Measurements from ENCODE around the gene NT5E. TPM values are rescaled to one million over a fixed set of nuclear protein-coding genes. Genes with fewer than 3 reads are reported as not detected.
"Not testable (repeated sequence)": the region's sequence is repeated elsewhere in the genome, so short reads cannot be mapped to it uniquely, and the experiment has no call there.

Gene NT5E
- total RNA-seq, 1 donor from 2014 or later, result not detected

DNA sequence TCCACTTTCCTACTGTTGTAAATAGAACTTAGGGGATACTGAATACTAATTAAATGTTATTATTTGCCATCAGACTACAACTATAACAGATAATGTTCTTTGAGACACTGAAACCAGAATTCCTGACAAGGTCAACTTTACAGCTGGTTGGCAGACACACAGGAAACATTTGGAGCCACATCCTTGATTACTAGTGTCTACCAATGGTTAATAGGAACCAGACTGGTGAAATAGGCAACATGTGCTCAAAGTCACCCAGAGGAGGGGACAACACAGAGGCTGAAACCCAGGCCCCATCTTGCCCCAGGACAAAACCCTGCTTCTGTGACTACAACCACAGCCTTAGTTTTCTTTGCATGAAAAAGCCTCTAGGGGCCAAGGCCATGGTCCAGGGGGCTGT lies 47.8 kb upstream of the NT5E start:
- no peaks in the 10 kb centered on the region for H3K27me3 ChIP-seq
- TF ChIP-seq EZH2 (IDR thresholded peaks at IDR 0.05) (no peak), EZH2phosphoT487 (IDR thresholded peaks at IDR 0.05) (no peak)
- TF ChIP-seq, protein P1, sequence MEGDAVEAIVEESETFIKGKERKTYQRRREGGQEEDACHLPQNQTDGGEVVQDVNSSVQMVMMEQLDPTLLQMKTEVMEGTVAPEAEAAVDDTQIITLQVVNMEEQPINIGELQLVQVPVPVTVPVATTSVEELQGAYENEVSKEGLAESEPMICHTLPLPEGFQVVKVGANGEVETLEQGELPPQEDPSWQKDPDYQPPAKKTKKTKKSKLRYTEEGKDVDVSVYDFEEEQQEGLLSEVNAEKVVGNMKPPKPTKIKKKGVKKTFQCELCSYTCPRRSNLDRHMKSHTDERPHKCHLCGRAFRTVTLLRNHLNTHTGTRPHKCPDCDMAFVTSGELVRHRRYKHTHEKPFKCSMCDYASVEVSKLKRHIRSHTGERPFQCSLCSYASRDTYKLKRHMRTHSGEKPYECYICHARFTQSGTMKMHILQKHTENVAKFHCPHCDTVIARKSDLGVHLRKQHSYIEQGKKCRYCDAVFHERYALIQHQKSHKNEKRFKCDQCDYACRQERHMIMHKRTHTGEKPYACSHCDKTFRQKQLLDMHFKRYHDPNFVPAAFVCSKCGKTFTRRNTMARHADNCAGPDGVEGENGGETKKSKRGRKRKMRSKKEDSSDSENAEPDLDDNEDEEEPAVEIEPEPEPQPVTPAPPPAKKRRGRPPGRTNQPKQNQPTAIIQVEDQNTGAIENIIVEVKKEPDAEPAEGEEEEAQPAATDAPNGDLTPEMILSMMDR (IDR thresholded peaks at IDR 0.05), result no peak
- Mint-ChIP-seq H3K9me3 (peaks cover 8% of the 10 kb centered on the region), H3K27me3 (ENCODE audit: insufficient read depth, low read depth) (peaks cover 2% of the 10 kb centered on the region), H3K4me3 (no peak overlapping the region), H3K36me3 (no peaks in the 10 kb centered on the region), H3K27ac (no peak overlapping the region), H3K4me1 (peaks cover 13% of the 10 kb centered on the region)
- DNase-seq (ENCODE audit: low spot score), result no peak
- H3K4me2 ChIP-seq, result no peak overlapping the region
- H4K20me1 ChIP-seq (ENCODE audit: low read depth), result no peaks in the 10 kb centered on the region
- no peak overlapping the region for H3K4me3 ChIP-seq
- no peaks in the 10 kb centered on the region for H3K36me3 ChIP-seq
- H3F3A ChIP-seq (ENCODE audit: low read depth), result no peaks in the 10 kb centered on the region
- no peak overlapping the region for H3K27ac ChIP-seq
- H3K9ac ChIP-seq, result no peak overlapping the region
- H2AFZ ChIP-seq (replicated peaks), result no peak overlapping the region
- H3K4me1 ChIP-seq, result peaks cover 8% of the 10 kb centered on the region
- peaks cover 6% of the 10 kb centered on the region for H3K9me3 ChIP-seq (ENCODE audit: low read depth)
- no peaks in the 10 kb centered on the region for H3K79me2 ChIP-seq (ENCODE audit: low read depth)

GRCh38 chr6:85402922-85403321 lies 47.0 kb upstream of the NT5E start:
- Histone ChIP-seq H3K9me3 (ENCODE audit: low read depth) (no peaks in the 10 kb centered on the region), H4K20me1 (ENCODE audit: low read depth) (no peaks in the 10 kb centered on the region), H3F3A (ENCODE audit: low read depth) (no peaks in the 10 kb centered on the region), H3K27me3 (no peaks in the 10 kb centered on the region), H3K4me2 (no peak overlapping the region), H3K36me3 (no peaks in the 10 kb centered on the region), H3K9ac (no peak overlapping the region), H2AFZ (replicated peaks) (no peak overlapping the region), H3K4me3 (no peak overlapping the region), H3K4me1 (peaks cover 8% of the 10 kb centered on the region), H3K27ac (no peak overlapping the region), H3K79me2 (ENCODE audit: low read depth) (no peaks in the 10 kb centered on the region)
- Mint-ChIP-seq H3K27ac (no peak overlapping the region), H3K4me3 (no peak overlapping the region), H3K36me3 (no peaks in the 10 kb centered on the region), H3K27me3 (ENCODE audit: insufficient read depth, low read depth) (peaks cover 3% of the 10 kb centered on the region), H3K9me3 (no peaks in the 10 kb centered on the region), H3K4me1 (peaks cover 13% of the 10 kb centered on the region)
- TF ChIP-seq EZH2 (IDR thresholded peaks at IDR 0.05) (no peak), EZH2phosphoT487 (IDR thresholded peaks at IDR 0.05) (no peak)
- TF ChIP-seq, protein P1 (IDR thresholded peaks at IDR 0.05), result no peak
- no peak for DNase-seq (ENCODE audit: low spot score)

DNA sequence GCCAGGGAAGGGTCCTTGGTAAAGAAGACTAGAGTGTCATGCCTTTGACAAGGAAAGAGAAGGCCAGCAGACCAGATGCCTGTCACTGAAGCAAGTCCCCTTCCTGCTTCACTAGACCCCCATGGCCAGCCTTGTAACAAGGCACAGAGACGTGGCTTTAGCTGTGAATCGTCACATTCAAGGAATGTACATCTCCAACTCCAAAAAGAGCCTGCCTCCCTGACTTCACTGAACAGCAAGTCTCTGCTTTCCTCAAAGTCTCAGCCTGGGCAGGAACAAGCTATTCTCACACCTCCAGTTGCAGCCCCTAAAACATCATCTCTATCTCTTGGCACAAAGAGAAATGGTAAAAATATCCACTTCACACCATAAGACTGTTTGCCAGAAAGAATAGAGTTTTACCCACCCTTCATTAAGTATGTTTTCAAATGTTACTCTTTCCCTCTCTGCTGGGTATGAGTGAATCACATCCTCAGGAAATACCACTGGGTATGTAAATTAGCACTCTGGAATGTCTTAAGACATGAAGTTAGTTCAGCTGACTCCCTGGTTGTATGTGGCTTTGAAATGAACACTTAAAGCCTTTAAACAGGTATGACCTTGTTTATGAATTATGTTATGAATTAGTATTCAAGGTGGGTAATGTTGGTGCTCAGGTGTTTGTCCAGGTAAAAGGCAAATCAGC lies 46.4 kb upstream of the NT5E start:
- no peaks in the 10 kb centered on the region for H3K79me2 ChIP-seq (ENCODE audit: low read depth)
- H3K27me3 Mint-ChIP-seq (ENCODE audit: insufficient read depth, low read depth), result peaks cover 3% of the 10 kb centered on the region
- no peaks in the 10 kb centered on the region for H4K20me1 ChIP-seq (ENCODE audit: low read depth)
- H3K4me1 Mint-ChIP-seq, result peaks cover 13% of the 10 kb centered on the region
- no peak overlapping the region for H3K4me3 ChIP-seq
- no peaks in the 10 kb centered on the region for H3K36me3 ChIP-seq
- H3K9me3 ChIP-seq (ENCODE audit: low read depth), result no peaks in the 10 kb centered on the region
- DNase-seq (ENCODE audit: low spot score), result no peak
- H3K27ac ChIP-seq, result no peak overlapping the region
- H3K4me2 ChIP-seq, result no peak overlapping the region
- H3K36me3 Mint-ChIP-seq, result no peaks in the 10 kb centered on the region
- no peaks in the 10 kb centered on the region for H3K9me3 Mint-ChIP-seq
- no peak overlapping the region for H2AFZ ChIP-seq (replicated peaks)
- TF ChIP-seq, protein P1 (IDR thresholded peaks at IDR 0.05), result no peak
- TF ChIP-seq EZH2 (IDR thresholded peaks at IDR 0.05), result no peak
- TF ChIP-seq EZH2phosphoT487 (IDR thresholded peaks at IDR 0.05), result no peak
- H3K9ac ChIP-seq, result no peak overlapping the region
- H3K4me3 Mint-ChIP-seq, result no peak overlapping the region
- no peak overlapping the region for H3K27ac Mint-ChIP-seq
- peaks cover 8% of the 10 kb centered on the region for H3K4me1 ChIP-seq
- H3F3A ChIP-seq (ENCODE audit: low read depth), result no peaks in the 10 kb centered on the region
- no peaks in the 10 kb centered on the region for H3K27me3 ChIP-seq

GRCh38 chr6:85404016-85404563 lies 45.8 kb upstream of the NT5E start:
- H3K9me3 ChIP-seq (ENCODE audit: low read depth); H3K9ac ChIP-seq; H3K27ac Mint-ChIP-seq: not testable (repeated sequence)

More at GRCh38 chr6:85404016-85404563, 45.8 kb upstream of the NT5E start:
- not testable (repeated sequence) for H3K4me1 ChIP-seq; H3K27me3 ChIP-seq; H3K9me3 Mint-ChIP-seq; H3K4me2 ChIP-seq; H3K79me2 ChIP-seq (ENCODE audit: low read depth); H4K20me1 ChIP-seq (ENCODE audit: low read depth); H3K36me3 Mint-ChIP-seq; H2AFZ ChIP-seq (replicated peaks); H3K4me3 Mint-ChIP-seq; H3K36me3 ChIP-seq; DNase-seq (ENCODE audit: low spot score); H3K4me3 ChIP-seq; H3K27ac ChIP-seq; H3F3A ChIP-seq (ENCODE audit: low read depth); H3K27me3 Mint-ChIP-seq (ENCODE audit: insufficient read depth, low read depth)
- H3K4me1 Mint-ChIP-seq, result peaks cover 13% of the 10 kb centered on the region
